GM12873 (cell line): ENCODE results near the gene GPSM1.

ENCODE experiments used
- TF ChIP-seq, protein P1 (sequence below): IDR thresholded peaks from 2 replicates; pipeline ENCODE4 v1.5.1; 2012; ENCODE audit warnings: low read depth, mild to moderate bottlenecking, moderate library complexity, low read length, control low read depth; ENCODE audit not compliant: insufficient read depth; ENCODE audit errors: missing control alignments

GPSM1 gene

DNA sequence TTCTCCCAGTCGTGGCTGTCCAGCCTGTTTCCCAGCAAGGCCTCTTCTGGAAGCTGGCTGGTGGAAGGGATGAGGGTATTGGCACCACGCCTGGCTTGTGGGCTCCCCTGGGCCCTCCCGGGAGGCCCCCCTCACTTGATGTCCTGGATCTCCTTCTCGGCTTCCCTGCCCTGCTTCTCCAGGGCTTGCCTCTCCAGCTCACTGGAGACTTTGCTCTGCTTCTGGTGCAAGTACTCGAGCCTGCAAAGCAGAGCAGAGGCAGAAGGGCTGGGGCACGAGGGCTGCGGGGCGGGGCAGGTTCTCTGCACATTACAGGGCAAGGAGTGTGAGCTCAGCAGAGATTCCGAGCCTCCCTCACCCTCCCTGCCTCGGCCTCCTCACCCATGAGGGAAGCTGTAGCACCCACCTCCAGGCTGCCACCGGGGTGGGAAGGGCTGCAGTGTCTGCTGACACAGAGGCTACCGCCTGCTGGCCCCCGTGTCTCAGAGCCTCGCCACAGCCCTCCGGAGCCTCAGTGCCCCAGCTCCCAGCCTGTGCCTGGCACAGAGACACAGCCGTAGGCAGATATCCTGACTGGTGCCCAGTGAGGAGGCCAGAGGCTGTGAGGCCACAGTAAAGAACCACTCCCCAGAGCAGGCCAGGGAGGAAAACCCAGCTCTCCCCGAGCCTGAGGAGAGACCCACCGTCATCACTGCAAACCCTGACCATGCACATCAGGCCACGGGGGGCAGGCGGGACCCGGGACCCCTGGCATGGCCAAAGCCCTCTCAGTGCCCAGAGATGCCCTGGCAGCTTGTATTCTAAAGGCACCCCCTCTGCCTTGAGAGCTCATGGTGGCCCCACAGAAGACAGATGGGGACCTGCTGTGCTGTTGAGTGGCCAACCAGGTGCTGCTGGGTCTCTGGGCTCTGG is 65.5 kb downstream of the GPSM1 start:
- TF ChIP-seq, protein P1, sequence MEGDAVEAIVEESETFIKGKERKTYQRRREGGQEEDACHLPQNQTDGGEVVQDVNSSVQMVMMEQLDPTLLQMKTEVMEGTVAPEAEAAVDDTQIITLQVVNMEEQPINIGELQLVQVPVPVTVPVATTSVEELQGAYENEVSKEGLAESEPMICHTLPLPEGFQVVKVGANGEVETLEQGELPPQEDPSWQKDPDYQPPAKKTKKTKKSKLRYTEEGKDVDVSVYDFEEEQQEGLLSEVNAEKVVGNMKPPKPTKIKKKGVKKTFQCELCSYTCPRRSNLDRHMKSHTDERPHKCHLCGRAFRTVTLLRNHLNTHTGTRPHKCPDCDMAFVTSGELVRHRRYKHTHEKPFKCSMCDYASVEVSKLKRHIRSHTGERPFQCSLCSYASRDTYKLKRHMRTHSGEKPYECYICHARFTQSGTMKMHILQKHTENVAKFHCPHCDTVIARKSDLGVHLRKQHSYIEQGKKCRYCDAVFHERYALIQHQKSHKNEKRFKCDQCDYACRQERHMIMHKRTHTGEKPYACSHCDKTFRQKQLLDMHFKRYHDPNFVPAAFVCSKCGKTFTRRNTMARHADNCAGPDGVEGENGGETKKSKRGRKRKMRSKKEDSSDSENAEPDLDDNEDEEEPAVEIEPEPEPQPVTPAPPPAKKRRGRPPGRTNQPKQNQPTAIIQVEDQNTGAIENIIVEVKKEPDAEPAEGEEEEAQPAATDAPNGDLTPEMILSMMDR, result no peak

DNA sequence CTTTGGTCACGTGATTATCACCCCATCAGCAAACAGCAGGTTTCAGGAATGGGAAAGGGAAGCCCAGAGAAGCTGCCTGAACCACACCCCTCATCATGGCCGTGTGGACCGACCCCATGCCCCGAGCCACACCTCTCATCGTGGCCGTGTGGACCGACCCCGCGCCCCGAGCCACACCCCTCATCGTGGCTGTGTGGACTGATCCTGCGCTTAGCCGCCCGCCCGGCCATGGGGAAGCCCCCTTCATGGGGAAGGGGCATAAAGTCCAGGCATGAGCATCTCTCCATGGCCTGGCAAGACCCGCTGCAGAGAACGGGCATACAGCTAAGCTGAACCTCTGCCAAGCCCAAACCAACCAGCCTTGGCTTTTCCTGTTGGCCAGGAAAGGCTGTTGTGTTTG is 66.2 kb downstream of the GPSM1 start:
- TF ChIP-seq, protein P1, result no peak

DNA sequence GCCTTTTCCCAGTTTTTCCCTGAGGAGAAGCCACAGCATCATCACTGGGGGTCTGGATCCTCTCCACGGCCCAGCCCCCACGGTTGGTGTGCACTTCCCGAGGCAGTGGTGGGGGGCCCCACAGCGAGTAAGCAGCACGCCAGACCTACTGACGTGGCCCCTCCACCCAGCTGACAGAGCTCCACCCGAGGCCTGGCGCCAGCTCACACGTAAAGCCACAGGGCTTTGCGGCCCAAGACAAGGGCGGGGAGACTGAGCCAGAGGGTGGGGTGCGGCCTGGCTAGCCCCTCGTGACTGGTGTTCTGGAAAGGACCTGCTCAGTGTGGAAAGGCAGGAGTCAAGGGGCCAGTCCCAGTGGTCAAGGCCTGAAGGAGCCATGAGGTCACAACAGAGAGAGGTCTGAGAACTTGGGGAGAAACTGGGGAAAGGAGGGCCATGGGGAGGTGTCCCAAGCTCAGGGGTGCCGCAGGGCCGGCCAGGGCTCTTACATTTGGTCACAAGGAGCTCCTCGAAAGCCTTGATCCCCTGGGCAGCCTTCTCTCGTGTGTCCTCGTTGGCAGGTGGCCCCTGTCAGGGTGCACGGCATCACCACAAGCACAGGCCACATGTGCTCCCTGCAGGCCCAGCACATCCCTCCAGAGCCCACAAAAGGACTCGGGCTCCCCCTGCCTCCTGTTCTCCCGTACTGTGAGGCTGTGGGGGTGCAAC is 67.1 kb downstream of the GPSM1 start:
- TF ChIP-seq, protein P1, result no peak

DNA sequence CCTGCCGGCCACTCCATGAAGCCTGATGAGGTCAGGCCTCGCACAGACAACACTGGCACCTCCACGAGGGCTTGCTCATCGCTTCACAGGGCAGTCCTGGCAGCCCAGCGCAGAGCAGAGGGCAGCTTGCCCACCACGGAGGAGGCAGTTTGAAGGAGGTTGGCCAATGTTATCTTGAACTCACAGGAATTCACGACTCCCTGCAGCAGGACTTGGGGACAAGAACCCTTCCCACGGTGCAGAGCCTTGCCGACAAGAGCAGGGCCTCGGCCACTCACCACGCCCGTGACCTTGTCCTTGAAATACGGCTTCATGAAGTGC is 67.6 kb downstream of the GPSM1 start:
- TF ChIP-seq, protein P1, result no peak

DNA sequence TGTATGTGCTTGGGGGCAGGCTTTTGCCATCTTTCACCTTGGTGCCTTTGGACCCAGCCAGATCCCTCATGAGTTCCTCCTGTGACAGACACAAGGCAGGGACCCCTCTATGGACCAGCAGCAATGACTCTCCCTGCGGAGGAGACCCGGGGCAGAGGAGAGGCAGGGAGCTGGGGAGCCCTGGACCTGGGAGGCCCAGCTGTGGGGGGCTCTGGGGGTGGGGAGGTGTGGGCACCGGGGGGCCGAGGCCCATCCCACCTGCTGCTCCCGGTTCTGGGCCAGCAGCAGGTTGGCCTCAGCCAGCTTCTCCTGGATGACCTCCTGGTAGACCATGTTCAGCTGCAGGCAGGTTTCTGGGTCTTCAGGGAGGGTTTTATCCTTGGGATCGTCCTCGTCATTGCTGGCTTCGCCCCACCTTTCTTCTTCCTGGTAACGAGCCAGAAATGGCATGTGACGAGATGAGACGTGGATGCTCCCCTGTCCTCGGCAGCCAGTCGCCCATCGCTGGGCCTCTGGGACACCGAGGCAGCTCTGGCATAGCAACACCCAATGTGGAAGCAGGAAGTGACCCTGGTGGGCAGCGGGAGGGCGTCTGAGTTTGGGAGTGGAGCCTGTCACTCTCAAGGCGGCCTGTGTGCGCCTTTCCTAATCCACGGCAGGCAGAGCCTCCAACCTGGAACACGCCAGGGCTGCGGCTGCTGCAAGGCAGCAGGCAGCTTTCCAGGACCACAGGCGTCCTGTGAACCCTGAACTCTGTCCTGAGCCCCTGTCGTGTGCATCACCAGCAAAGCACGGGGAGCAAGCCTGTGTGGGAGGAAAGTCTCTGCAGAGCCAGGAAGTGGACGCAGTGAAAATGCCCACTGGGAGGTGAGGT is 68.2 kb downstream of the GPSM1 start:
- TF ChIP-seq, protein P1, result no peak

DNA sequence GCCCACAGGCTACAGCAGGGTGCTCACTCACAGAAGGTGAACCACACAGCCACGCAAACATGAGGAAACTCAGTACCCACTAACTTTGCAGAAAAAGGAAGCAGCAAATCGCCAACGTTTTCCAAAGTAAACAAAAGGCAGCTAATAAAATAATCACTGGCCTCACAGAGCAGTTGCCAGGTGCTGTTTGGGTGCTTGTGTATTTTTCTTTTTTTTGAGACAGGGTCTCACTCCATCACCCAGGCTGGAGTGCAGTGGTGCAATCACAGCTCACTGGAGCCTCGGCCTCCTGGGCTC is 68.8 kb downstream of the GPSM1 start:
- TF ChIP-seq, protein P1, result no peak

DNA sequence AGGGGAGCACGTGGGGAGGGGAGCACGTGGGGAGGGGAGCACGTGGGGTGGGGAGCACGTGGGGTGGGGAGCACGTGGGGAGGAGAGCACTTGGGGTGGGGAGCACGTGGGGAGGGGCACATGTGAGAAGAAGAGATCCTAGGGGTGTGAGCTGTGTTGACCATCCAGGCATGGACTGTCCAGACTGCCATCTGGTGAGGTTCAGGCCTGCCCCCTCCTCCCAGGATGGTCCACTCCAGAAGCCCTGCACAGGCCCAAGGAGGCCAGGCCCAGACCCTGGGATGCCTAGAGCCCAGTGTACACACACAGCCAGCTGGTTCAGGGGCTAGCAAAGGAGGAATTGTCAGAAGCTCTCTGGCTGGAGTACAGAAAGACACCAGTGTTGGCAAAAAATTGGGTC is 70.3 kb downstream of the GPSM1 start:
- TF ChIP-seq, protein P1, result no peak
